Astrocyte (in vitro differentiated cells and primary cell): ENCODE data around the gene VEPH1. TPM values are rescaled to one million over a fixed set of nuclear protein-coding genes. Genes with fewer than 3 reads are reported as not detected.

Experiments
- DNase-seq: peaks from one replicate; pipeline ENCODE4 v3.0.0-alpha.2; 2010; ENCODE audit warnings: low read depth
- FAIRE-seq: peaks from 2 replicates; lab custom pipeline; 2011; peaks lifted over from hg19 to GRCh38; lab: Jason Lieb, UNC
- H2AFZ ChIP-seq: 2 replicates; pipeline ENCODE4 v1.6.0; 2012; ENCODE audit warnings: low read depth, low read length, inconsistent platforms
- H3K27ac ChIP-seq: 2 replicates; pipeline ENCODE4 v1.5.1; 2011; ENCODE audit warnings: low read depth, low read length, inconsistent platforms
- H3K27me3 ChIP-seq: 2 replicates; pipeline ENCODE4 v1.6.0; 2011; ENCODE audit warnings: low read length, inconsistent platforms; ENCODE audit not compliant: insufficient read depth
- H3K36me3 ChIP-seq: 2 replicates; pipeline ENCODE4 v1.5.1; 2011; ENCODE audit warnings: low read length, inconsistent platforms; ENCODE audit not compliant: insufficient read depth
- H3K4me1 ChIP-seq: 2 replicates; pipeline ENCODE4 v1.5.1; 2011; ENCODE audit warnings: low read length, inconsistent platforms; ENCODE audit not compliant: insufficient read depth
- H3K4me2 ChIP-seq: 2 replicates; pipeline ENCODE4 v1.6.0; 2012; ENCODE audit warnings: low read length, inconsistent platforms
- H3K4me3 ChIP-seq: 2 replicates; pipeline ENCODE4 v1.5.1; 2011; ENCODE audit warnings: low read depth, mild to moderate bottlenecking, low read length, inconsistent platforms; ENCODE audit not compliant: insufficient read depth
- H3K79me2 ChIP-seq: 2 replicates; pipeline ENCODE4 v1.6.0; 2012; ENCODE audit warnings: mild to moderate bottlenecking, low read length, inconsistent platforms; ENCODE audit not compliant: insufficient read depth
- H3K9ac ChIP-seq: 2 replicates; pipeline ENCODE4 v1.6.0; 2012; ENCODE audit warnings: mild to moderate bottlenecking, low read length, inconsistent platforms
- H3K9me3 ChIP-seq: 2 replicates; pipeline ENCODE4 v1.5.1; 2012; ENCODE audit warnings: low read depth, mild to moderate bottlenecking, low read length, inconsistent platforms; ENCODE audit not compliant: insufficient read depth
- H4K20me1 ChIP-seq: 2 replicates; pipeline ENCODE4 v1.6.0; 2012; ENCODE audit warnings: low read length, inconsistent platforms; ENCODE audit not compliant: insufficient read depth
- H3K27ac Mint-ChIP-seq: one replicate; pipeline ENCODE4 v1.8.0; 2021; ENCODE audit warnings: mild to moderate bottlenecking, mixed read lengths; ENCODE audit not compliant: unreplicated experiment
- H3K27me3 Mint-ChIP-seq: one replicate; pipeline ENCODE4 v1.8.0; 2021; ENCODE audit warnings: low read depth, mixed read lengths; ENCODE audit not compliant: unreplicated experiment
- H3K36me3 Mint-ChIP-seq: one replicate; pipeline ENCODE4 v1.8.0; 2021; ENCODE audit warnings: low read depth, mixed read lengths; ENCODE audit not compliant: unreplicated experiment
- H3K4me1 Mint-ChIP-seq: one replicate; pipeline ENCODE4 v1.8.0; 2021; ENCODE audit warnings: low read depth, mixed read lengths; ENCODE audit not compliant: unreplicated experiment
- H3K4me3 Mint-ChIP-seq: one replicate; pipeline ENCODE4 v1.8.0; 2021; ENCODE audit warnings: mild to moderate bottlenecking, moderate library complexity, mixed read lengths; ENCODE audit not compliant: unreplicated experiment
- H3K9me3 Mint-ChIP-seq: one replicate; pipeline ENCODE4 v1.8.0; 2021; ENCODE audit warnings: mild to moderate bottlenecking, mixed read lengths; ENCODE audit not compliant: unreplicated experiment
- EZH2 ChIP-seq: IDR thresholded peaks from 2 replicates; pipeline ENCODE4 v1.6.1; 2012; ENCODE audit warnings: mild to moderate bottlenecking, low read length, inconsistent platforms; ENCODE audit not compliant: insufficient read depth
- total RNA-seq: library from RNA; stranded (reverse); gene quantifications from 2 replicates; pipeline ENCODE4 v1.2.1, GENCODE V29; 2021
- TF ChIP-seq, protein P1 (sequence below): IDR thresholded peaks from 2 replicates; pipeline ENCODE4 v1.5.1; 2011; ENCODE audit warnings: low read depth, mild to moderate bottlenecking, inconsistent platforms, low read length, moderate library complexity; ENCODE audit not compliant: insufficient read depth

Gene VEPH1
- total RNA-seq, 1 donor from 2014 or later, result 9.4 TPM

DNA sequence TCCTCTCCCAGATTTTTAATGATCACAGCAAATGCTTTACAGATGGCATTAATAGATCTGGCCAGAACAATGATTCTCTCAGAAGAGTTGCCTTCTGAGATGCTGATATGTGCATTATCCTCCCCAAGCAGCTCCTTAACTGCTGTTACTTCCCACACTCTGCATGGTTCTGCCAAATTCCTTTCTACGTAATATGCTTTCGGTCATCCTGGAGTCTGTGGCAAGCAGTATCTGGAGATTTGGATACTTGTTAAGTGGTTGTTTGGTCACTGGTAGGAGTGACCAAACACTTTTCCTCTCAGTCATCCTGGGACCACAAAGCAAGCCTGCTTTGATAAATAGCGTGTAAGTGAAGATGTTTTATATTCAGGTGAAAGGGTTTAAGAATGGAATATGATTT is 272.1 kb downstream of the VEPH1 start:
- H3K27ac ChIP-seq, result no peak overlapping the region
- no peaks in the 10 kb centered on the region for H3K27me3 ChIP-seq
- H3K9ac ChIP-seq, result no peak overlapping the region
- Mint-ChIP-seq H3K27me3 (peaks cover 5% of the 10 kb centered on the region), H3K4me1 (peaks cover 7% of the 10 kb centered on the region), H3K36me3 (no peaks in the 10 kb centered on the region), H3K27ac (no peak overlapping the region), H3K4me3 (no peak overlapping the region), H3K9me3 (peaks cover 3% of the 10 kb centered on the region)
- no peaks in the 10 kb centered on the region for H3K36me3 ChIP-seq
- FAIRE-seq, result no peak
- H3K4me3 ChIP-seq, result no peak overlapping the region
- TF ChIP-seq, protein P1, sequence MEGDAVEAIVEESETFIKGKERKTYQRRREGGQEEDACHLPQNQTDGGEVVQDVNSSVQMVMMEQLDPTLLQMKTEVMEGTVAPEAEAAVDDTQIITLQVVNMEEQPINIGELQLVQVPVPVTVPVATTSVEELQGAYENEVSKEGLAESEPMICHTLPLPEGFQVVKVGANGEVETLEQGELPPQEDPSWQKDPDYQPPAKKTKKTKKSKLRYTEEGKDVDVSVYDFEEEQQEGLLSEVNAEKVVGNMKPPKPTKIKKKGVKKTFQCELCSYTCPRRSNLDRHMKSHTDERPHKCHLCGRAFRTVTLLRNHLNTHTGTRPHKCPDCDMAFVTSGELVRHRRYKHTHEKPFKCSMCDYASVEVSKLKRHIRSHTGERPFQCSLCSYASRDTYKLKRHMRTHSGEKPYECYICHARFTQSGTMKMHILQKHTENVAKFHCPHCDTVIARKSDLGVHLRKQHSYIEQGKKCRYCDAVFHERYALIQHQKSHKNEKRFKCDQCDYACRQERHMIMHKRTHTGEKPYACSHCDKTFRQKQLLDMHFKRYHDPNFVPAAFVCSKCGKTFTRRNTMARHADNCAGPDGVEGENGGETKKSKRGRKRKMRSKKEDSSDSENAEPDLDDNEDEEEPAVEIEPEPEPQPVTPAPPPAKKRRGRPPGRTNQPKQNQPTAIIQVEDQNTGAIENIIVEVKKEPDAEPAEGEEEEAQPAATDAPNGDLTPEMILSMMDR, result no peak
- TF ChIP-seq EZH2, result no peak
- H3K9me3 ChIP-seq, result no peaks in the 10 kb centered on the region
- H2AFZ ChIP-seq, result no peak overlapping the region
- no peak overlapping the region for H3K4me2 ChIP-seq
- peak; percentile 95 for DNase-seq
- H3K4me1 ChIP-seq, result no peaks in the 10 kb centered on the region
- no peaks in the 10 kb centered on the region for H4K20me1 ChIP-seq
- no peaks in the 10 kb centered on the region for H3K79me2 ChIP-seq

DNA sequence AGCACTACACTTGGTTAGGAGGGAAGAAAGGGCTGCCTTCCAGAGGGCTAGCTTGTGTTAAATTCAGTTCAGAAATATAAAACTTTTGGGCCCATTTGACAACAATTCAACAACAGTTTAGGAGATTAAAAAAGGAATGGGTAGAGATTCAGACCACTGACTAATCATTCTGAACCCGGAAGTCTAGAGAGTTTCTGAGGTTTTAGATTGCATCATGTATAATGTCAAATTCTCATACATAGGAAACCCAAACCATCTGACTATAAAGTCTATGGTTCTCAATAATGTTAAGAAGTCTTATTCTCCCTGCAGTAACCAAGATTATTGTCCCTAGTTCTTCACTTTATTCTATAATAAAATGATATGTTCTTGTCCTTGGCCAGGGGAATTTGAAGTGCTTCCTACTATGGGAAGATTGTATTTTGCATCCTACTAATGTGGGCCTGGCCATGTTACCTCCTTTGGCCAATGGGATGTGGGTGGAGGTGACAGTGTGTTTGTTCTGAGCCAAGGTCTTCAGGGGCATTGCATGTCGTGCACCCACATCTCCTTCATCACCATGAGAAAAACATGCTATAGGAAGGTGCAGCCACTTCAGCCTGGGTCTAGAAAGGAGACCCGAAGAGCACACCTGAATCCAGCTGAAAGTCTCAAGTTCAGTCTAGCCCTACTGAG is 276.9 kb downstream of the VEPH1 start:
- no peak for TF ChIP-seq EZH2
- TF ChIP-seq, protein P1, result no peak
- H3K4me3 Mint-ChIP-seq, result no peak overlapping the region
- no peak overlapping the region for H3K27ac ChIP-seq
- DNase-seq, result peak; percentile 13
- H3K36me3 Mint-ChIP-seq, result no peaks in the 10 kb centered on the region
- H3K9me3 Mint-ChIP-seq, result peaks cover 3% of the 10 kb centered on the region
- no peaks in the 10 kb centered on the region for H4K20me1 ChIP-seq
- no peaks in the 10 kb centered on the region for H3K4me1 ChIP-seq
- FAIRE-seq, result peak; percentile 65
- H2AFZ ChIP-seq, result no peak overlapping the region
- no peak overlapping the region for H3K9ac ChIP-seq
- H3K27me3 ChIP-seq, result no peaks in the 10 kb centered on the region
- no peak overlapping the region for H3K4me3 ChIP-seq
- H3K36me3 ChIP-seq, result no peaks in the 10 kb centered on the region
- no peaks in the 10 kb centered on the region for H3K79me2 ChIP-seq
- H3K4me1 Mint-ChIP-seq, result peaks cover 2% of the 10 kb centered on the region
- H3K9me3 ChIP-seq, result no peaks in the 10 kb centered on the region
- H3K27me3 Mint-ChIP-seq, result peaks cover 5% of the 10 kb centered on the region
- no peak overlapping the region for H3K4me2 ChIP-seq
- no peak overlapping the region for H3K27ac Mint-ChIP-seq

DNA sequence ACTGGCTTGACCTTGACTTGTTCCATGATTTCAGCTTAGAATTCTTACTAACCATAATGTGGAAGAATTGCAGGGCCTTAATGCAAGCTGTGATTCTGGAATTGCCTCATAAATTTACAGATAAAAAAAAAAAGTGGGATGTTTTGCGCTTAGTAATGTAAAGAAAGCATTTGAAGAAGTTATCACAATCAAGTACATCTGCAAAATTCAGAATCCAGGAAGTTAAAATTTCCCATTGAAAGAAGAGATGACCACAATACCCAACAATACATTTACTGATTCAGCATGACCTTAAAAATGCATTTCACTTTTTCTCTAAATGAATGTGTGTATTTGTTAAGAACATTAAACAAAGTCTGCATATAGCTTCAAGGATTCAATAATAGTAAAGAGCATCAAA is 278.2 kb downstream of the VEPH1 start:
- H3K36me3 ChIP-seq, result no peaks in the 10 kb centered on the region
- no peak overlapping the region for H3K4me3 Mint-ChIP-seq
- no peaks in the 10 kb centered on the region for H3K27me3 ChIP-seq
- H3K36me3 Mint-ChIP-seq, result no peaks in the 10 kb centered on the region
- no peak for TF ChIP-seq EZH2
- TF ChIP-seq, protein P1, result no peak
- H3K27ac Mint-ChIP-seq, result no peak overlapping the region
- peaks cover 3% of the 10 kb centered on the region for H3K9me3 Mint-ChIP-seq
- no peaks in the 10 kb centered on the region for H3K4me1 ChIP-seq
- peaks cover 5% of the 10 kb centered on the region for H3K27me3 Mint-ChIP-seq
- no peak overlapping the region for H3K27ac ChIP-seq
- no peak overlapping the region for H2AFZ ChIP-seq
- H3K4me3 ChIP-seq, result no peak overlapping the region
- FAIRE-seq (peak; percentile 56), DNase-seq (no peak)
- no peak overlapping the region for H3K4me2 ChIP-seq
- H3K4me1 Mint-ChIP-seq, result peaks cover 6% of the 10 kb centered on the region
- H3K79me2 ChIP-seq, result no peaks in the 10 kb centered on the region
- no peaks in the 10 kb centered on the region for H3K9me3 ChIP-seq
- H4K20me1 ChIP-seq, result no peaks in the 10 kb centered on the region
- H3K9ac ChIP-seq, result no peak overlapping the region
